Hepatocyte (in vitro differentiated cells): ENCODE results near the gene SIMC1. TPM values are rescaled to one million over a fixed set of nuclear protein-coding genes. Genes with fewer than 3 reads are reported as not detected.

Source experiments
- DNase-seq: peaks from one replicate; pipeline ENCODE4 v3.0.0-alpha.2; 2016; ENCODE audit warnings: low spot score
- H2AFZ ChIP-seq: fragments of 200-600 bp; sonication (generic); 2 replicates; pipeline ENCODE4 v1.6.0; 2016; ENCODE audit warnings: antibody characterized with exemption, mild to moderate bottlenecking
- H3K27ac ChIP-seq: fragments of 200-600 bp; sonication (generic); 2 replicates; pipeline ENCODE4 v1.5.1; 2016; ENCODE audit warnings: mild to moderate bottlenecking
- H3K27me3 ChIP-seq: fragments of 200-600 bp; sonication (generic); 2 replicates; pipeline ENCODE4 v1.6.1; 2016
- H3K36me3 ChIP-seq: fragments of 200-600 bp; sonication (generic); replicated peaks from 2 replicates; pipeline ENCODE4 v1.5.1; 2016; ENCODE audit warnings: low read depth; ENCODE audit not compliant: insufficient read depth
- H3K4me1 ChIP-seq: fragments of 200-600 bp; sonication (generic); 2 replicates; pipeline ENCODE4 v1.5.1; 2016; ENCODE audit warnings: mild to moderate bottlenecking, moderate library complexity; ENCODE audit not compliant: insufficient read depth
- H3K4me2 ChIP-seq: fragments of 200-600 bp; sonication (generic); 2 replicates; pipeline ENCODE4 v1.6.0; 2016
- H3K4me3 ChIP-seq: fragments of 200-600 bp; sonication (generic); 2 replicates; pipeline ENCODE4 v1.5.1; 2016; ENCODE audit warnings: mild to moderate bottlenecking
- H3K79me2 ChIP-seq: fragments of 200-600 bp; sonication (generic); 2 replicates; pipeline ENCODE4 v1.6.0; 2017; ENCODE audit warnings: mild to moderate bottlenecking
- H3K9me2 ChIP-seq: fragments of 200-600 bp; sonication (generic); replicated peaks from 2 replicates; pipeline ENCODE4 v1.6.0; 2017; ENCODE audit warnings: mild to moderate bottlenecking; ENCODE audit not compliant: insufficient read depth
- H3K9me3 ChIP-seq: fragments of 200-600 bp; sonication (generic); 2 replicates; pipeline ENCODE4 v1.5.1; 2016; ENCODE audit warnings: low read depth, mild to moderate bottlenecking
- H4K20me1 ChIP-seq: fragments of 200-600 bp; sonication (generic); 2 replicates; pipeline ENCODE4 v1.6.0; 2016; ENCODE audit warnings: mild to moderate bottlenecking; ENCODE audit not compliant: insufficient read depth, poor library complexity, severe bottlenecking
- EZH2 ChIP-seq: fragments of 200-600 bp; sonication (generic); IDR thresholded peaks from 2 replicates; pipeline ENCODE4 v1.6.1; 2016; ENCODE audit warnings: antibody characterized with exemption, mild to moderate bottlenecking, borderline replicate concordance
- EZH2phosphoT487 ChIP-seq: fragments of 200-600 bp; sonication (generic); IDR thresholded peaks from one replicate; pipeline ENCODE4 v1.6.1; 2018; ENCODE audit warnings: antibody characterized with exemption, mild to moderate bottlenecking, low read depth, moderate library complexity; ENCODE audit not compliant: unreplicated experiment, severe bottlenecking
- WGBS: methylation state at CpG from one replicate; pipeline ENCODE4 v1.1.6; 2016; ENCODE audit warnings: low lambda C conversion rate; ENCODE audit errors: missing lambda C conversion rate; 5-methylcytosine and 5-hydroxymethylcytosine counted together
- polyA plus RNA-seq: library from polyadenylated mRNA; unstranded; fragments of >200 nt; fragmentation: Nextera tagmentation; extraction: Ambion mirVana; gene quantifications from 2 replicates; pipeline ENCODE4 v1.2.1, GENCODE V29; 2016
- total RNA-seq: library from RNA; depleted of rRNA; stranded (reverse); fragments of >200 nt; gene quantifications from 2 replicates; pipeline ENCODE4 v1.2.3, GENCODE V29; 2014
- TF ChIP-seq, protein P1 (sequence below): fragments of 200-600 bp; sonication (generic); IDR thresholded peaks from 2 replicates; pipeline ENCODE4 v1.5.1; 2016; ENCODE audit warnings: antibody characterized with exemption, mild to moderate bottlenecking; ENCODE audit not compliant: poor library complexity

The SIMC1 gene
- total and polyA plus RNA-seq, 2 experiments from 2014 or later = 34.7 to 37.6 TPM

DNA sequence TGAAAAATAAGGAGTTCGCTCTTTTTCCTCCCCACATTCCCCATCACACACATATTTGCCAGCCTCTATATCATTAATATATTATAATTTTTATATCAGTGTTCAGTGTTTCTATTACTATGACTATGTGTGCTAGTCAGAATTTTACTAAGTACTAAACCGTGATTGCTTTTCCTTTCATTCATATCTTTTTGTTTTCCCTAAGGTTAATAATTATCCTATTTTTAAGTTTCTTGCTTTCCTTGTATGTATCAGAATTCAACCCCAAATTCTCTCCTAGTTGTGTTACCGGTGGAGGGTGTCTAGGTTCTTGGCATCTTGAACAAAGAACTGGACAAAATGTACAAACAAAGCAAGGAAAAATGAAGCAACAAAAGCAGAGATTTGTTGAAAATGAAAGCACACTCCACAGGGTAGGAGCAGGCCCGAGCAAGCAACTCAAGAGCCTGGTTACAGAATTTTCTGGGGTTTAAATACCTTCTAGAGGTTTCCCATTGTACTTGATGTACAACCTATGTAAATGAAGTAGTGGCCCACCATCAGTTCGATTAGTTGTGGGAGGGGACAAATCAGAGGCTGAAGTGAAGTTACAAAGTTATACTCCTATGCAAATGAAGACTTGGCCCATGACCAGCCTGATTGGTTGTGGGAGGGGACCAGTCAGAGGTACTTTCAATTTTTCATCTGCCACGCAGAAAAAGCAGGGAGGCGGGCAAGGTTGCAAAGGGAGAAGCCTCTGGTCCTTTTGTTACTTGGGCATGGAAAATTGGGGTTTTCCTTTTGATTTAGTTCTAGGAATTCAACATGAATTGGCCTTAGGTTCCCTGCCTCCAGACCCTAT is 79.5 kb downstream of the SIMC1 start:
- Histone ChIP-seq H3K4me2 (no peak overlapping the region), H3K9me2 (no peaks in the 10 kb centered on the region), H3K9me3 (no peaks in the 10 kb centered on the region), H3K27ac (no peak overlapping the region), H4K20me1 (no peaks in the 10 kb centered on the region), H3K79me2 (no peaks in the 10 kb centered on the region), H3K36me3 (no peaks in the 10 kb centered on the region), H2AFZ (no peak overlapping the region), H3K4me1 (no peaks in the 10 kb centered on the region), H3K4me3 (no peak overlapping the region), H3K27me3 (no peaks in the 10 kb centered on the region)
- no peak for DNase-seq
- TF ChIP-seq, protein P1, sequence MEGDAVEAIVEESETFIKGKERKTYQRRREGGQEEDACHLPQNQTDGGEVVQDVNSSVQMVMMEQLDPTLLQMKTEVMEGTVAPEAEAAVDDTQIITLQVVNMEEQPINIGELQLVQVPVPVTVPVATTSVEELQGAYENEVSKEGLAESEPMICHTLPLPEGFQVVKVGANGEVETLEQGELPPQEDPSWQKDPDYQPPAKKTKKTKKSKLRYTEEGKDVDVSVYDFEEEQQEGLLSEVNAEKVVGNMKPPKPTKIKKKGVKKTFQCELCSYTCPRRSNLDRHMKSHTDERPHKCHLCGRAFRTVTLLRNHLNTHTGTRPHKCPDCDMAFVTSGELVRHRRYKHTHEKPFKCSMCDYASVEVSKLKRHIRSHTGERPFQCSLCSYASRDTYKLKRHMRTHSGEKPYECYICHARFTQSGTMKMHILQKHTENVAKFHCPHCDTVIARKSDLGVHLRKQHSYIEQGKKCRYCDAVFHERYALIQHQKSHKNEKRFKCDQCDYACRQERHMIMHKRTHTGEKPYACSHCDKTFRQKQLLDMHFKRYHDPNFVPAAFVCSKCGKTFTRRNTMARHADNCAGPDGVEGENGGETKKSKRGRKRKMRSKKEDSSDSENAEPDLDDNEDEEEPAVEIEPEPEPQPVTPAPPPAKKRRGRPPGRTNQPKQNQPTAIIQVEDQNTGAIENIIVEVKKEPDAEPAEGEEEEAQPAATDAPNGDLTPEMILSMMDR = no peak
- TF ChIP-seq EZH2 (no peak), EZH2phosphoT487 (no peak)
- 93% methylated on average over 7 of the region's 7 CpGs for WGBS

DNA sequence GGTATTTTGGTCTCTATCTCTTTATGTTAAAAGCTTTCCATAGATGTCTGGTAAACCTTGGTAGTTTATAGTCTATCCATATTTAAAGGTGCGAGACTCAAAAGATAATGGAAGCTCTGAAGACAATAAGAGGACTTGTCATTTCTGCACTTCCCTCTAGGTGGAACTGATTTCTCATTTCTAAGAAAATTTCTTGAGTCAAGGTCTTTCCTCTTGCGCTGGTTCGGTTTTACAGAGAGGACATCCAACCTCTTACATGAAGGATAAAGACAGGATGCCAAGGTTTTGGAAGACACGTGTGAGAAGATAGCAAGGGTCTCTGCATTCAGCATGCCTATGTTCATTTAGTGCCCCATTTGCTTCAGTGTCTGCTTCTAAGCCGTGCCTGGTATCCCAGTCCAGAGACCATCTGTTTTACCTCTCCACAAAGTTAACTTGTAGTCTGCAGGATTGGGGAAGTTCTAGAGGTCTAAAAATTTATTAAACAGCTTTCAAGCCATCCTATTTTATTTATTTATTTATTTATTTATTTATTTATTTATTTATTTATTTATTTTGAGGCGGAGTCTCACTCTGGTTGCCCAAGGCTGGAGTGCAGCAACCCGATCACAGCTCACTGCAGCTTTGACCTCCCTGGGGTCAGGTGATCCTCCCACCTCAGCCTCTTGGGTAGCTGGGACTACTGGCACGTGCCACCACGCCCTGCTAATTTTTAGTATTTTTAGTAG is 81.8 kb downstream of the SIMC1 start:
- Histone ChIP-seq H3K4me1 (no peaks in the 10 kb centered on the region), H3K36me3 (no peaks in the 10 kb centered on the region), H3K27me3 (no peaks in the 10 kb centered on the region), H3K9me2 (no peaks in the 10 kb centered on the region), H3K4me2 (no peak overlapping the region), H2AFZ (no peak overlapping the region), H4K20me1 (no peaks in the 10 kb centered on the region), H3K9me3 (no peaks in the 10 kb centered on the region), H3K79me2 (no peaks in the 10 kb centered on the region), H3K4me3 (no peak overlapping the region), H3K27ac (no peak overlapping the region)
- DNase-seq = no peak
- TF ChIP-seq, protein P1 = peak; percentile 28
- TF ChIP-seq EZH2phosphoT487 = no peak
- 89% methylated on average over 9 of the region's 9 CpGs for WGBS

DNA sequence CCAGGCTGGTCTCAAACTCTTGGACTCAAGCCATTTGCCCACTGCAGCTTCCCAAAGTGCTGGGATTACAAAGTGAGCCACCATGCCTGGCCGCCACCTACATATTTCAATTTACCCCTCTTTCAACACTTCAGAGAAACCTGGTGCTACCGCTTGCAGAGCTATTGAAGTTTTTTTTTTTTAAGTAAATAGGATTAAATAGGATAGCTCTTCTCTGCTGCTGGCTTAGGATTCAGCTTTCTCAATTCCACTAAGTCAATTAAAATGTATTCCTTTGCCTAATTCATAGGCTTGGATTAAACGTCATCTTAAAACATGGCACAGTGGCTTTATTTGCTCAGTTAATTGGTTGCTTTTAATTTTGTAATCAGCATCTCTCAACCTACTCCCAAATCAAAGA is 82.4 kb downstream of the SIMC1 start:
- WGBS = 91% methylated on average over 3 of the region's 3 CpGs

More for the DNA sequence above, 82.4 kb downstream of the SIMC1 start:
- DNase-seq = no peak
- Histone ChIP-seq H3K4me2 (no peak overlapping the region), H3K4me3 (no peak overlapping the region), H3K9me3 (no peaks in the 10 kb centered on the region), H4K20me1 (no peaks in the 10 kb centered on the region), H3K4me1 (no peaks in the 10 kb centered on the region), H3K36me3 (no peaks in the 10 kb centered on the region), H3K9me2 (no peaks in the 10 kb centered on the region), H3K27me3 (no peaks in the 10 kb centered on the region), H3K79me2 (no peaks in the 10 kb centered on the region), H2AFZ (no peak overlapping the region), H3K27ac (no peak overlapping the region)
- TF ChIP-seq, protein P1 = no peak
- TF ChIP-seq EZH2 = no peak
- no peak for TF ChIP-seq EZH2phosphoT487
